ENCODE data around the gene PPP2R1B.

DNA sequence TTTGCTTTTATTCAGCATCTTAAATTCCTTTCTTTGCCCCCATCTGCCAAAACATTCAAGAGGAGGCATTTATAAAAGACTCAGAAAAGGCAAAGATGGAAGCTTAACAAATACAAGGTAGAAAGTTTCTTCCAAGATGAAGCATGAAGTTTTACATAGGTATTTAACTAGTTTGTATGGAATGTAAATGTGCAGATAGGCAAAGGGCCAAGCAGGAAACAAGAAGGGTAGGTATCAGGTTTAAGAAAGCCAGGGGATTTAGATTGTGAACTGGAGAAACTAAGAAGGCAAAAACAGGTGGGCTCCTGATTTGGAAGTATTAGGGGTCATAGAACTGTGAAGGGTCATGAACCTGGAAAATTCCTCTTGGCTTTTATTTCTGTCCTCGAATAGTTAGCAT is 62.6 kb downstream of the PPP2R1B start:
- TF ChIP-seq EZH2 (IDR thresholded peaks at IDR 0.05) (no peak), POLR2AphosphoS5 (IDR thresholded peaks at IDR 0.05; ENCODE audit: borderline replicate concordance, low read depth, low read length) (no peak)
